PC-3 (cell line): ENCODE data around the gene CSTPP1. TPM values are rescaled to one million over a fixed set of nuclear protein-coding genes. Genes with fewer than 3 reads are reported as not detected.

Experiments used
- ATAC-seq: fragments of 200-7000 bp; cut with Tn5 transposase; 2 replicates; pipeline ENCODE4 v1.9.1; 2020; ENCODE audit warnings: mild to moderate bottlenecking, moderate library complexity
- BruUV-seq: library from RNA; stranded (reverse); fragments of 400-500 nt; replicated peaks from 2 replicates; lab custom pipeline; 2021; lab: Mats Ljungman, UMichigan
- CTCF ChIA-PET: fragments of 300-600 bp; sonication (Branson Sonifier 250); formaldehyde crosslinking; loops from one replicate; lab custom pipeline; 2022; ENCODE audit warnings: antibody characterized with exemption; lab: Charles Lee
- POLR2A ChIA-PET: fragments of 300-600 bp; sonication (Branson Sonifier 250); formaldehyde crosslinking; loops from one replicate; lab custom pipeline; 2022; ENCODE audit warnings: antibody characterized with exemption; ENCODE audit not compliant: unreplicated experiment; lab: Charles Lee
- DNase-seq: peaks from one replicate; pipeline ENCODE4 v3.0.0-alpha.2; 2015
- H2AFZ ChIP-seq: fragments of 300-600 bp; sonication (generic); 2 replicates; pipeline ENCODE4 v1.6.0; 2016; ENCODE audit warnings: antibody characterized with exemption, low read length
- H3F3A ChIP-seq: fragments of 300-600 bp; sonication (generic); one replicate; pipeline ENCODE4 v1.6.0; 2017; ENCODE audit warnings: antibody characterized with exemption, low read length, control low read depth, mild to moderate bottlenecking; ENCODE audit not compliant: unreplicated experiment
- H3K27ac ChIP-seq: fragments of 300-600 bp; sonication (generic); 2 replicates; pipeline ENCODE4 v1.5.1; 2016; ENCODE audit warnings: mild to moderate bottlenecking, low read length
- H3K27me3 ChIP-seq: fragments of 300-600 bp; sonication (generic); 2 replicates; pipeline ENCODE4 v1.6.1; 2016; ENCODE audit warnings: low read length, mixed read lengths
- H3K36me3 ChIP-seq: fragments of 300-600 bp; sonication (generic); 2 replicates; pipeline ENCODE4 v1.6.1; 2016; ENCODE audit warnings: low read depth, mixed run types, low read length, mixed read lengths
- H3K4me1 ChIP-seq: fragments of 300-600 bp; sonication (generic); 2 replicates; pipeline ENCODE4 v1.5.1; 2016; ENCODE audit warnings: low read length; ENCODE audit not compliant: insufficient read depth
- H3K4me2 ChIP-seq: fragments of 300-600 bp; sonication (generic); 2 replicates; pipeline ENCODE4 v1.6.0; 2016; ENCODE audit warnings: low read length
- H3K4me3 ChIP-seq: fragments of 300-600 bp; sonication (generic); 2 replicates; pipeline ENCODE4 v1.5.1; 2016; ENCODE audit warnings: mild to moderate bottlenecking, low read length, mixed read lengths
- H3K79me2 ChIP-seq: fragments of 300-600 bp; sonication (generic); 2 replicates; pipeline ENCODE4 v1.6.1; 2017; ENCODE audit warnings: low read length, mixed read lengths
- H3K9ac ChIP-seq: fragments of 300-600 bp; sonication (generic); 2 replicates; pipeline ENCODE4 v1.6.0; 2016; ENCODE audit warnings: mild to moderate bottlenecking, low read length
- H3K9me2 ChIP-seq: fragments of 300-600 bp; sonication (generic); replicated peaks from 2 replicates; pipeline ENCODE4 v1.6.1; 2016; ENCODE audit warnings: mixed run types, low read length, mixed read lengths
- H3K9me3 ChIP-seq: fragments of 300-600 bp; sonication (generic); 2 replicates; pipeline ENCODE4 v1.6.1; 2016; ENCODE audit warnings: low read length, mixed read lengths
- H4K20me1 ChIP-seq: fragments of 300-600 bp; sonication (generic); 2 replicates; pipeline ENCODE4 v1.6.1; 2016; ENCODE audit warnings: low read length, mixed read lengths
- EZH2 ChIP-seq: fragments of 300-600 bp; sonication (generic); IDR thresholded peaks from one replicate; pipeline ENCODE4 v1.6.1; 2017; ENCODE audit warnings: antibody characterized with exemption, mild to moderate bottlenecking, low read length; ENCODE audit not compliant: unreplicated experiment
- EZH2phosphoT487 ChIP-seq: fragments of 300-600 bp; sonication (generic); IDR thresholded peaks from 2 replicates; pipeline ENCODE4 v1.6.1; 2018; ENCODE audit warnings: mild to moderate bottlenecking, antibody characterized with exemption, low read length, borderline replicate concordance
- intact Hi-C: fragments of 100-400 bp; cut with micrococcal nuclease; formaldehyde crosslinking; loops from 2 replicates; pipeline ENCODE4 v1.9.0; 2023
- total RNA-seq: library from RNA; depleted of rRNA; stranded (reverse); fragments of >200 nt; gene quantifications from 2 replicates; pipeline ENCODE4 v1.2.3, GENCODE V29; 2014
- TF ChIP-seq, protein P1 (sequence below): fragments of 300-600 bp; sonication (generic); conservative IDR thresholded peaks from 2 replicates; pipeline ENCODE4 v1.5.1; 2017; ENCODE audit warnings: antibody characterized with exemption, low read depth, mild to moderate bottlenecking, low read length

Gene CSTPP1
- total RNA-seq, 1 experiment from 2014 or later, result 21.7 TPM

GRCh38 chr11:47155879-47156278 is 219.3 kb downstream of the CSTPP1 start:
- Histone ChIP-seq H3K4me2 (no peak overlapping the region), H3F3A (no peaks in the 10 kb centered on the region), H2AFZ (no peak overlapping the region), H3K27me3 (no peaks in the 10 kb centered on the region), H3K4me3 (no peak overlapping the region), H3K9me3 (no peaks in the 10 kb centered on the region), H3K36me3 (no peaks in the 10 kb centered on the region), H3K9me2 (no peaks in the 10 kb centered on the region), H3K9ac (no peak overlapping the region), H3K4me1 (no peaks in the 10 kb centered on the region), H4K20me1 (no peaks in the 10 kb centered on the region), H3K27ac (no peak overlapping the region), H3K79me2 (no peaks in the 10 kb centered on the region)
- BruUV-seq, result no TSS peak
- POLR2A ChIA-PET, result interaction anchor here (0.6 kb wide), 1 partner anchor 153 kb away, joined by 4 read pairs; no protein-coding TSS in a partner anchor
- TF ChIP-seq EZH2phosphoT487 (no peak), EZH2 (no peak)
- TF ChIP-seq, protein P1, sequence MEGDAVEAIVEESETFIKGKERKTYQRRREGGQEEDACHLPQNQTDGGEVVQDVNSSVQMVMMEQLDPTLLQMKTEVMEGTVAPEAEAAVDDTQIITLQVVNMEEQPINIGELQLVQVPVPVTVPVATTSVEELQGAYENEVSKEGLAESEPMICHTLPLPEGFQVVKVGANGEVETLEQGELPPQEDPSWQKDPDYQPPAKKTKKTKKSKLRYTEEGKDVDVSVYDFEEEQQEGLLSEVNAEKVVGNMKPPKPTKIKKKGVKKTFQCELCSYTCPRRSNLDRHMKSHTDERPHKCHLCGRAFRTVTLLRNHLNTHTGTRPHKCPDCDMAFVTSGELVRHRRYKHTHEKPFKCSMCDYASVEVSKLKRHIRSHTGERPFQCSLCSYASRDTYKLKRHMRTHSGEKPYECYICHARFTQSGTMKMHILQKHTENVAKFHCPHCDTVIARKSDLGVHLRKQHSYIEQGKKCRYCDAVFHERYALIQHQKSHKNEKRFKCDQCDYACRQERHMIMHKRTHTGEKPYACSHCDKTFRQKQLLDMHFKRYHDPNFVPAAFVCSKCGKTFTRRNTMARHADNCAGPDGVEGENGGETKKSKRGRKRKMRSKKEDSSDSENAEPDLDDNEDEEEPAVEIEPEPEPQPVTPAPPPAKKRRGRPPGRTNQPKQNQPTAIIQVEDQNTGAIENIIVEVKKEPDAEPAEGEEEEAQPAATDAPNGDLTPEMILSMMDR, result no peak
- DNase-seq (no peak), ATAC-seq (no peak)
- intact Hi-C loops, result no loop called here
- CTCF ChIA-PET, result no interaction called here

GRCh38 chr11:47156333-47156732 is 219.8 kb downstream of the CSTPP1 start:
- Histone ChIP-seq H4K20me1 (no peaks in the 10 kb centered on the region), H3K4me2 (no peak overlapping the region), H3K9me2 (no peaks in the 10 kb centered on the region), H3K4me3 (no peak overlapping the region), H3K9ac (no peak overlapping the region), H2AFZ (no peak overlapping the region), H3K4me1 (no peaks in the 10 kb centered on the region), H3K9me3 (no peaks in the 10 kb centered on the region), H3F3A (no peaks in the 10 kb centered on the region), H3K27ac (no peak overlapping the region), H3K79me2 (no peaks in the 10 kb centered on the region), H3K36me3 (no peaks in the 10 kb centered on the region), H3K27me3 (no peaks in the 10 kb centered on the region)
- DNase-seq (no peak), ATAC-seq (no peak)
- BruUV-seq, result no TSS peak
- TF ChIP-seq EZH2, result no peak
- TF ChIP-seq, protein P1, result no peak
- no peak for TF ChIP-seq EZH2phosphoT487
- ChIA-PET POLR2A (no interaction called here), CTCF (no interaction called here)
- intact Hi-C loops, result no loop called here

DNA sequence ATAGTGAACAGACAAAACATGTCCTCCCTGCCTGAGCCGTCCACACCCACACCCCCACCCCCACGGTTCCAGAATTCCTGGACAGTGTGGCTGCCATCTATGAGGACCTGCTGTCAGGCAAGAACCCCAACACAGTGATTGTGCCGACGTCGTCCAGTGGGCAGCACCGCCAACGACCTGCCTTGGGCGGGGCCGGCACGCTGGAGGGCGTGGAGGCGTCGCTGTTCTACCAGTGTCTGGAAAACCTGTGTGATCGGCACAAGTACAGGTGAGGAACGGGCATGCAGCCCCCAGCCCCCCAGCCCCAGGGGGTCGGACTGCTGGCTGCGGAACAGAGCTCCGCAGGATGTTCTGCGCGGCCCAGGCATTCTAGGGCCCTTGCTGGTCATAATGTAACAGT is 220.4 kb downstream of the CSTPP1 start:
- no peak for TF ChIP-seq EZH2
- TF ChIP-seq, protein P1, result no peak
- TF ChIP-seq EZH2phosphoT487, result no peak
- ATAC-seq (no peak), DNase-seq (no peak)
- no peak overlapping the region for H3K9ac ChIP-seq
- no peaks in the 10 kb centered on the region for H4K20me1 ChIP-seq
- no peaks in the 10 kb centered on the region for H3K27me3 ChIP-seq
- no peaks in the 10 kb centered on the region for H3K9me3 ChIP-seq
- no peak overlapping the region for H3K4me3 ChIP-seq
- H3K9me2 ChIP-seq, result no peaks in the 10 kb centered on the region
- no peaks in the 10 kb centered on the region for H3K36me3 ChIP-seq
- intact Hi-C loops, result no loop called here
- H3F3A ChIP-seq, result no peaks in the 10 kb centered on the region
- ChIA-PET CTCF (no interaction called here), POLR2A (no interaction called here)
- H2AFZ ChIP-seq, result no peak overlapping the region
- BruUV-seq, result no TSS peak
- H3K4me1 ChIP-seq, result no peaks in the 10 kb centered on the region
- no peak overlapping the region for H3K27ac ChIP-seq
- no peaks in the 10 kb centered on the region for H3K79me2 ChIP-seq
- no peak overlapping the region for H3K4me2 ChIP-seq
